Measurements from ENCODE around the gene ELMO3.

Gene ELMO3, protein sequence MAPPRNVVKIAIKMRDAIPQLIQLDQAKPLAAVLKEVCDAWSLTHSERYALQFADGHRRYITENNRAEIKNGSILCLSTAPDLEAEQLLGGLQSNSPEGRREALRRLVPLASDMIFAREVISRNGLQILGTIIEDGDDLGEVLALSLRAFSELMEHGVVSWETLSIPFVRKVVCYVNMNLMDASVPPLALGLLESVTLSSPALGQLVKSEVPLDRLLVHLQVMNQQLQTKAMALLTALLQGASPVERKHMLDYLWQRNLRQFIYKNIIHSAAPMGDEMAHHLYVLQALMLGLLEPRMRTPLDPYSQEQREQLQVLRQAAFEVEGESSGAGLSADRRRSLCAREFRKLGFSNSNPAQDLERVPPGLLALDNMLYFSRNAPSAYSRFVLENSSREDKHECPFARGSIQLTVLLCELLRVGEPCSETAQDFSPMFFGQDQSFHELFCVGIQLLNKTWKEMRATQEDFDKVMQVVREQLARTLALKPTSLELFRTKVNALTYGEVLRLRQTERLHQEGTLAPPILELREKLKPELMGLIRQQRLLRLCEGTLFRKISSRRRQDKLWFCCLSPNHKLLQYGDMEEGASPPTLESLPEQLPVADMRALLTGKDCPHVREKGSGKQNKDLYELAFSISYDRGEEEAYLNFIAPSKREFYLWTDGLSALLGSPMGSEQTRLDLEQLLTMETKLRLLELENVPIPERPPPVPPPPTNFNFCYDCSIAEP

GRCh38 chr16:67199011-67199807 lies at the start of gene ELMO3:
Gene ELMO3 (plus strand): TSS chr16:67199131. CDS start chr16:67199327, 196 bp downstream.
- DNase-seq (ENCODE audit: low read depth): no peak

DNA sequence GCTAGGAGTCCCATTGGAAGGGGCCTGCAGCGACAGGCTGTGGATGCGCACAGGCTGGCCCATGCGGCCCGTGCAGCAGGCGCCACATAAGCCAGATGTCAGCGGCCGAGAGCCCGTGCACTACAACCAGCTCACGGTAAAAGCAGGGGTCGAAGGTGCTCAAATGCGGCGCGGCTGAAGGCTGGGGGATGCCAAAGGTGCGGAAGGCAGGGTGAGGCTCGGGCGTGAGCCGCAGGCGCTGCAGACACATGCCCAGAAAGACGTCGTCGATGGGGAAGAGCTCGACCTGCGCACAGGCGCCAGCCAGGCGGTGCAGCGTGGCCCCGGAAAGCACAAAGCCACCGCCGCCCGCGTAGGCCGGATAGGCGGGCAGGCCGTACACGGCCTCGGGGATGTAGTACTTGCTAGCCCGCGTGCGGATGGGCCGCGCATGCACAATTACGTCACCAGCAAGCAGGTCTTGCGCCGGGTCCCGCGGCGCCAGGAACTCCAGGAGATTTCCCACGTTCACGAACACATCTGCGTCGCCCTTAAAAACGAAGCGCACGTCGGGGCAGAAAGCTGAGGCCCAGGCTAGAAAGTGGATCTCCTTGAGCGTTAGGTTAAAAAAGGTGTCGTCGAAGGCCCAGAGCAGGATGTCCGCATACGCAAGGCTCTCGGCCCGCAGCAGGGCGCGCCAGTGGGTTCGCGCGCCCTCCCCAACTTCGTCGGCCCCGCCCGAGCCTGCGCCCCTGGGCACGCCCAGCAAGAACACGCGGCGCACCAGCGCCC lies 49.5 kb upstream of the ELMO3 start:
- DNase-seq (ENCODE audit: low read depth): no peak

DNA sequence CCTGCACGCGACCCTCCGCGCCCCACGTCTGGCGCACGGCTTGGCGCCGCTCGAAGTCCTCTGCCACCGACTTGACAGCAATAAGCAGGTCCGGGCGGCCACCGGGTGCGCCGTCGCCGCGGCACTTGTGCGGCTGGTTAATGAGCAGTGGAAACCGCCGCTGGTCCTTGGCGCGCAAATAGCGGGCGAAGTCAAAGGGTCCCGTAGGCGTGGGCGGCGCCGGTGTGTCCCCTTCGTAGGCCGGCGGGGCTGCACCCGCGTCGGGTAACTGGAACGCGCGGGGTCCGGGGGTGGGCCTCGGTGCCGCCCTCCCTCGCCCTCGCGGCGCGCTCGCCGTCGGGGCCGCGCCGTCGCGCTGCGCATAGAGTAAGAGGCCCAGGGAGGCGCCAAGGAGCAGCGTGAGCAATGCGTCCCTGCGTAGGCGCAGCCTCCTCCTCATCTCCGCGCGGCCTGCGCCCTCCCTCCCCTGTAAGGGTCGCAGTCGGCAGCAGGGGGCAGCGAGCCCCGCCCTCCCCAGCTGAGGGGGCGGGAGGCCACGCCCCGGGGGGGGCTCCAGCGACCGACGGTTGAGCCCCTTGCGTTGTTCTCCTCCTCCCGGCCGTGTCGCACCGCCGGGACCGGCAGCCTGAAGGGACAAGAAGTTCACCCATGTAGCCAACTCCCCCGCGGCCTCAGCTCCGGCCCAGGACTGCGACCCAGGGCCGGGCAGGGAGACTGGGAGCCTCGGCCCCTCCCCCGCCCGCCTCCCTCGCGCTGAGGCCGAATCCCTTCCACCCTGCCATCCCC lies 48.7 kb upstream of the ELMO3 start:
- no peak for DNase-seq (ENCODE audit: low read depth)

GRCh38 chr16:67150833-67151396 lies 48.0 kb upstream of the ELMO3 start, which contains the start of gene B3GNT9:
Gene B3GNT9 (minus strand): TSS chr16:67150998. CDS start chr16:67150485, 513 bp downstream.
- no peak for DNase-seq (ENCODE audit: low read depth)

- no peak for DNase-seq (ENCODE audit: low read depth)
Observed at GRCh38 chr16:67151431-67152097, 47.4 kb upstream of the ELMO3 start.

- no peak for DNase-seq (ENCODE audit: low read depth)
Observed at GRCh38 chr16:67154578-67155294, 44.2 kb upstream of the ELMO3 start.

- DNase-seq (ENCODE audit: low read depth): peak; percentile 66
Observed at GRCh38 chr16:67155295-67156142, 43.4 kb upstream of the ELMO3 start.

DNA sequence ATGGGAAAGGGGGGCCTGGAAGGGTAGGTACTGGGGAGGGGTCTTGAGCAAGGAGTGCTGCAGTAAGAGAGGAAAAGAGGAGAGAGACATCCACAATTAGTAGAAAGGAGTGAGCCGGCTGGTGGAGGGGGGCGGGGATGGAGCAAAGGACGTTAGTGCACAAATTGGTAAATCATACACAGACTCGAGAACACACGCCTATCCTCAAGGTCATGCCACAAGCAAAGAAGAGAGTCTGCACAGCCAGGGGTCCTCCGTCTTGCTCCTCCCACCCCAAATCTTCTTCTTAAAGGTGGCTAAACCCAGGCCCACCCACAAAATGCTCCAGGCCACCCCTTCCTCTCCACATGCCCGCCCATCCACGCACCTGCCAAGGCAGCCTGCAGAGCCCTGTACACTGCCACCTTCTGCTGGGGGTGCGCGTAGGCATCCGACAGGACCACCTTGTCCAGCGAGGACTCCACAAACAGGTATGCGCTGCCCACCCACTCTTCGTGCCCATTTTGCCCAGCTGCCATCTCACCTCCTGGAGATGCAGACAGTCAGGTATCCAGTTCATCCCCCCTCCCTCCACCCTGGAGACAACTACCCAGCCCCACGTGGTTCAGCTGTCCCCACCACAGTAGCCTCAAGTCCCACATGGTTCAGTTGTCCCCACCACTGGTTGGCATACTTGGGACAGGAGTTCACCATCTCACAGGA lies 42.6 kb upstream of the ELMO3 start:
- DNase-seq (ENCODE audit: low read depth): no peak

DNA sequence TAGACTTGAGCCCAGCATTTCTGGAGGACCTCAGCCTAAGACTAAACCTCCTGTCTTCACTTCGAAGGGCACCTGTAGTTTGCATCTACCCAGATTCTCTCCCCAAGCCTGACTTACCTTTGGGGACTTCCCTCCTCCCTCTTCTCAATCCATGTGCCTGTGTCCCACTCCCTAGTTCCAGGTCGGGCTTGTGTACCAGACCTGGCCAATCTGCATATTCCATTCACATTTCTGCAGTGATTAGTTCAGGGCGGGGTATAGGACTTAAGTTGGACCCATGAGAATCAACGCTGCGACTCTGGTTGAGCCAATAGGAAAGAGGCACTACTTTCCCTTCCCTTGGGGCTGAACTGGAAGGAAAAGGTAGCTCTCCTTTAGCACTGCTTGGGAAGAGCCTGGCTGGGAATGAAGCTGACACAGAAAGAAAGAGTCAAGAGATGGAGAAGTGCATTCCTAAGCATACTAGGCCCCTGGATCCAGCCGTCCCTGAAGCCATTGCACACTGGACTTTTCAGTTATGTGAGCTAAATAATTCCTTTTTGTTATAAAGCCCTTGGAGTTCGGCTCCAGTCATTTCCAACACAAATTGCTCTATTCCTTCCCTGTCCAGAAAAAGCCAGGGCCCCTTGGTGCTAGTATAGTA lies 41.7 kb upstream of the ELMO3 start:
- no peak for DNase-seq (ENCODE audit: low read depth)

GRCh38 chr16:67157892-67158635 lies 40.9 kb upstream of the ELMO3 start:
- no peak for DNase-seq (ENCODE audit: low read depth)

- peak; percentile 62 for DNase-seq (ENCODE audit: low read depth)
Observed at GRCh38 chr16:67158637-67159600, 40.0 kb upstream of the ELMO3 start.

- DNase-seq (ENCODE audit: low read depth): no peak
Observed at GRCh38 chr16:67161595-67162058, 37.3 kb upstream of the ELMO3 start.

DNA sequence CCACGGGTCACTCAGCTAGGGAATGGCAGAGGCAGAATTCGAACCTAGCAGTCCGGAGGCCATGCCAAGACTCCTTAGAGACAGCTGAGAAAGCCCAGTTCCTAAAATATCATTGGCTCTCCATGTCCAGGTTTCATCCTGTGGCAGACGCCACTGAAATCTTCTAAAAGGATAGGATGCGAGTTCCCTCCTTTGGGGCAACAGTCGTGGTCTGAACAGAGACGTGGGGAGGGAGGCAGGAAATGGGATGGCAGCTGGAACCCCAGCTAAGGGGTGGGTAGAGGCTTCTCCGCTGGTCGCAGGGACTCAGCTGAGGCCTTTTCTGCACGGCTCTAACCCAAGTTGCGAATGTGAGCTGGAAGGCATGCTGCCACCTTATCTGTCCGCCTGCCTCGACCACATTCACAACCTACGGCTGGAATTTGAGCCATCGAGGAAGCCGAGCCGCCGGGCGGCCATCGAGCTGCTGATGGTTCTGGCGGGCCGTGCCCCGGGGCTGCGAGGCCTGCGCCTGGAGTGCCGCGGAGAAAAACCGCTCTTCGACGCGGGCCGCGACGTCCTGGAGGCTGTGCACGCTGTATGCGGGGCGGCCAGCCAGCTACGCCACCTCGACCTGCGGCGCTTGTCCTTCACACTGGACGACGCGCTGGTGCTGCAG lies 36.3 kb upstream of the ELMO3 start:
- no peak for DNase-seq (ENCODE audit: low read depth)

DNA sequence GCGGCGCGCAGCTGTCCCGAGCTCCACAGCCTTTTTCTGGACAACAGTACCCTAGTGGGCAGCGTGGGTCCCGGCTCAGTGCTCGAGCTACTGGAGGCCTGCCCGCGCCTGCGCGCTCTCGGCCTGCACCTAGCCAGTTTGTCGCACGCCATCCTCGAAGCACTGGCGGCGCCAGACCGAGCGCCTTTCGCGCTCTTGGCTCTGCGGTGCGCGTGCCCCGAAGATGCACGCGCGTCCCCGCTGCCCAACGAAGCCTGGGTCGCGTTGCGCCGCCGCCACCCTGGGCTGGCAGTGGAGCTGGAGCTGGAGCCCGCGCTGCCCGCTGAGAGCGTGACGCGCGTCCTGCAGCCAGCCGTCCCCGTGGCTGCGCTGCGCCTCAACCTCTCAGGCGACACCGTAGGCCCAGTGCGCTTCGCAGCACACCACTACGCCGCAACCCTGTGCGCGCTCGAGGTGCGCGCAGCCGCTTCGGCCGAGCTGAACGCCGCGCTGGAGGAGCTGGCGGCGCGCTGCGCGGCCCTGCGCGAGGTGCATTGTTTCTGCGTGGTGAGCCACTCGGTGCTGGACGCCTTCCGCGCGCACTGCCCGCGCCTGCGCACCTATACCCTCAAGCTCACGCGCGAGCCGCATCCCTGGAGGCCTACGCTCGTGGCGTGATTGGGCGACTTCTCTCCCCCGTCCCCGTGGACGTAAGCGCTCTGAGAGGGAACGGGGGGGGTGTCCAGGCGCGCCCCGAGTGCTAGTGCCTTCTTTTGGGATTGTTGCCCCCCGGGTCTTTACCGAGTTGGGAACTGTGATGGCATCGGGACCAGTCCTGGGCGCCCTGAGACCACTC lies 35.5 kb upstream of the ELMO3 start:
- no peak for DNase-seq (ENCODE audit: low read depth)
